ENCODE results near the gene KLF16. TPM values are rescaled to one million over a fixed set of nuclear protein-coding genes. Genes with fewer than 3 reads are reported as not detected.

Gene KLF16
- total and polyA plus RNA-seq, 2 experiments from 2014 or later, result 8.9 to 20.2 TPM

- no peak for TF ChIP-seq ZNF462 (CRISPR knock-in tag; IDR thresholded peaks at IDR 0.05)
- no peak for TF ChIP-seq STAT1 (IDR thresholded peaks at IDR 0.05; ENCODE audit: unreplicated experiment)
- TF ChIP-seq NANOG (IDR thresholded peaks at IDR 0.05; ENCODE audit: borderline replicate concordance), result no peak
- TF ChIP-seq, protein P1, sequence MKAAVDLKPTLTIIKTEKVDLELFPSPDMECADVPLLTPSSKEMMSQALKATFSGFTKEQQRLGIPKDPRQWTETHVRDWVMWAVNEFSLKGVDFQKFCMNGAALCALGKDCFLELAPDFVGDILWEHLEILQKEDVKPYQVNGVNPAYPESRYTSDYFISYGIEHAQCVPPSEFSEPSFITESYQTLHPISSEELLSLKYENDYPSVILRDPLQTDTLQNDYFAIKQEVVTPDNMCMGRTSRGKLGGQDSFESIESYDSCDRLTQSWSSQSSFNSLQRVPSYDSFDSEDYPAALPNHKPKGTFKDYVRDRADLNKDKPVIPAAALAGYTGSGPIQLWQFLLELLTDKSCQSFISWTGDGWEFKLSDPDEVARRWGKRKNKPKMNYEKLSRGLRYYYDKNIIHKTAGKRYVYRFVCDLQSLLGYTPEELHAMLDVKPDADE (IDR thresholded peaks at IDR 0.05), result no peak
- no peak for TF ChIP-seq EZH2 (IDR thresholded peaks at IDR 0.05; ENCODE audit: low read depth, unreplicated experiment)
- no peak for TF ChIP-seq ZNF331 (CRISPR knock-in tag; IDR thresholded peaks at IDR 0.05; ENCODE audit: low read depth)
- TF ChIP-seq ZNF114 (CRISPR knock-in tag; IDR thresholded peaks at IDR 0.05), result no peak
- TF ChIP-seq EZH2phosphoT487 (IDR thresholded peaks at IDR 0.05; ENCODE audit: unreplicated experiment), result no peak
- TF ChIP-seq CREB1 (CRISPR knock-in tag; IDR thresholded peaks at IDR 0.05; ENCODE audit: low read depth), result no peak
These were observed 41.2 kb downstream of the KLF16 start (continued) for GRCh38 chr19:1822210-1822609.

All from GM23338 (cell line).